VCaP (cell line): ENCODE measurements around the gene MFSD6.

Experiments used
- H3K27ac ChIP-seq: fragments of 450-650 bp; 2 replicates; pipeline ENCODE4 v1.5.1; 2017
- CTCF ChIP-seq: fragments of 450-650 bp; conservative IDR thresholded peaks from 2 replicates; pipeline ENCODE4 v1.5.1; 2017; ENCODE audit warnings: mild to moderate bottlenecking, moderate library complexity

MFSD6 gene

GRCh38 chr2:190533968-190534309 is 125.8 kb downstream of the MFSD6 start:
- TF ChIP-seq CTCF = no peak
- peak overlapping the region; percentile 84 for H3K27ac ChIP-seq

GRCh38 chr2:190534310-190535120 is 126.4 kb downstream of the MFSD6 start, which contains the start of gene NEMP2:
Gene NEMP2, minus strand, starts transcription at chr2:190534722. Its CDS starts 67 bp downstream, at chr2:190534655.
- no peak for TF ChIP-seq CTCF
- peak within 1 kb of the TSS; percentile 84 for H3K27ac ChIP-seq

GRCh38 chr2:190535121-190535439 is 126.9 kb downstream of the MFSD6 start:
- TF ChIP-seq CTCF = no peak
- peak overlapping the region; percentile 84 for H3K27ac ChIP-seq

GRCh38 chr2:190535586-190535985 is 127.4 kb downstream of the MFSD6 start:
- TF ChIP-seq CTCF = no peak
- peak overlapping the region; percentile 84; the same call in 1 of the 2 replicates for H3K27ac ChIP-seq

GRCh38 chr2:190537765-190538164 is 129.6 kb downstream of the MFSD6 start:
- no peak for TF ChIP-seq CTCF
- H3K27ac ChIP-seq = no peak overlapping the region

- no peak overlapping the region for H3K27ac ChIP-seq
- TF ChIP-seq CTCF = no peak
These were observed 130.0 kb downstream of the MFSD6 start for GRCh38 chr2:190538201-190538600.

- no peak for TF ChIP-seq CTCF
- no peak overlapping the region for H3K27ac ChIP-seq
These were observed 131.9 kb downstream of the MFSD6 start for GRCh38 chr2:190540048-190540447.
